IMR-90 (cell line): ENCODE data around the gene PRKN. TPM values are rescaled to one million over a fixed set of nuclear protein-coding genes. Genes with fewer than 3 reads are reported as not detected.

ENCODE experiments used
- ATAC-seq: fragments of 200-7000 bp; cut with Tn5 transposase; 2 replicates; pipeline ENCODE4 v1.9.1; 2020; ENCODE audit warnings: low read depth, mild to moderate bottlenecking, moderate library complexity
- BruUV-seq: library from RNA; stranded (reverse); fragments of 400-500 nt; replicated peaks from 2 replicates; lab custom pipeline; 2021; lab: Mats Ljungman, UMichigan
- CTCF ChIA-PET: fragments of 300-600 bp; formaldehyde crosslinking; extraction: SDS; loops from one replicate; lab custom pipeline; 2021; ENCODE audit warnings: antibody characterized with exemption; lab: Yijun Ruan, JAX
- POLR2A ChIA-PET: fragments of 300-600 bp; sonication (Branson Sonifier 250); formaldehyde crosslinking; loops from one replicate; lab custom pipeline; 2022; ENCODE audit warnings: antibody characterized with exemption; ENCODE audit not compliant: unreplicated experiment; lab: Charles Lee
- DNase-seq: peaks from one replicate; pipeline ENCODE4 v3.0.0; 2013
- H2AFZ ChIP-seq: replicated peaks from 2 replicates; pipeline ENCODE3; 2013; ENCODE audit warnings: low read length, mild to moderate bottlenecking; ENCODE audit not compliant: poor library complexity
- H2AK5ac ChIP-seq: 2 replicates; pipeline ENCODE4 v1.6.1; 2013; ENCODE audit warnings: low read depth, low read length, inconsistent platforms
- H2AK9ac ChIP-seq: replicated peaks from 2 replicates; pipeline ENCODE3; 2013; ENCODE audit warnings: mild to moderate bottlenecking, low read depth, low read length, moderate library complexity; ENCODE audit not compliant: poor library complexity
- H2BK120ac ChIP-seq: 2 replicates; pipeline ENCODE4 v1.6.1; 2013; ENCODE audit warnings: low read depth, low read length, inconsistent platforms
- H2BK15ac ChIP-seq: 3 replicates; pipeline ENCODE4 v1.6.1; 2013; ENCODE audit warnings: low read depth, low read length, inconsistent platforms
- H2BK20ac ChIP-seq: 2 replicates; pipeline ENCODE4 v1.6.1; 2013; ENCODE audit warnings: low read depth, mild to moderate bottlenecking, inconsistent platforms, low read length, moderate library complexity
- H2BK5ac ChIP-seq: 2 replicates; pipeline ENCODE4 v1.6.1; 2013; ENCODE audit warnings: mild to moderate bottlenecking, low read depth, low read length, inconsistent platforms; ENCODE audit not compliant: poor library complexity, severe bottlenecking
- H3K14ac ChIP-seq: replicated peaks from 2 replicates; pipeline ENCODE4 v1.6.1; 2013; ENCODE audit warnings: low read depth, low read length, inconsistent platforms
- H3K18ac ChIP-seq: 2 replicates; pipeline ENCODE4 v1.6.1; 2013; ENCODE audit warnings: low read depth, low read length, control low read depth
- H3K23ac ChIP-seq: 2 replicates; pipeline ENCODE4 v1.6.1; 2013; ENCODE audit warnings: low read depth, low read length, inconsistent platforms
- H3K27ac ChIP-seq: 2 replicates; pipeline ENCODE4 v1.5.1; 2013; ENCODE audit warnings: mild to moderate bottlenecking, control low read depth, low read length; ENCODE audit not compliant: insufficient read depth
- H3K27me3 ChIP-seq: 2 replicates; pipeline ENCODE4 v1.6.1; 2013; ENCODE audit warnings: low read length; ENCODE audit not compliant: control insufficient read depth, insufficient read depth
- H3K36me3 ChIP-seq: 2 replicates; pipeline ENCODE4 v1.6.1; 2013; ENCODE audit warnings: low read length, mixed read lengths; ENCODE audit not compliant: control insufficient read depth, insufficient read depth
- H3K4ac ChIP-seq: 2 replicates; pipeline ENCODE4 v1.6.1; 2013; ENCODE audit warnings: low read depth, low read length, inconsistent platforms
- H3K4me1 ChIP-seq: 2 replicates; pipeline ENCODE4 v1.6.1; 2013; ENCODE audit warnings: low read length, mixed read lengths; ENCODE audit not compliant: control insufficient read depth, insufficient read depth
- H3K4me2 ChIP-seq: 2 replicates; pipeline ENCODE4 v1.6.1; 2013; ENCODE audit warnings: low read depth, mild to moderate bottlenecking, control low read depth, low read length, moderate library complexity
- H3K4me3 ChIP-seq: 2 replicates; pipeline ENCODE4 v1.5.1; 2013; ENCODE audit warnings: low read depth, mild to moderate bottlenecking, control low read depth, low read length, moderate library complexity; ENCODE audit not compliant: insufficient read depth
- H3K56ac ChIP-seq: 2 replicates; pipeline ENCODE4 v1.6.1; 2013; ENCODE audit warnings: low read length, inconsistent platforms; ENCODE audit not compliant: insufficient read depth; ENCODE audit errors: extremely low read depth
- H3K79me1 ChIP-seq, 2 experiments: 2 replicates each; pipeline ENCODE4 v1.6.1; 2013; ENCODE audit warnings: low read length in 2 of 2, inconsistent platforms in 1 of 2, low read depth in 1 of 2
- H3K9ac ChIP-seq: 2 replicates; pipeline ENCODE4 v1.6.1; 2013; ENCODE audit warnings: low read depth, low read length, control low read depth
- H3K9me1 ChIP-seq: 2 replicates; pipeline ENCODE4 v1.6.1; 2013; ENCODE audit warnings: low read length, inconsistent platforms; ENCODE audit not compliant: insufficient read depth
- H3K9me3 ChIP-seq: 2 replicates; pipeline ENCODE4 v1.6.1; 2013; ENCODE audit warnings: low read length; ENCODE audit not compliant: control insufficient read depth, insufficient read depth
- H4K20me1 ChIP-seq: 2 replicates; pipeline ENCODE4 v1.6.1; 2013; ENCODE audit warnings: low read length, inconsistent platforms; ENCODE audit not compliant: insufficient read depth
- H4K5ac ChIP-seq: 2 replicates; pipeline ENCODE4 v1.6.1; 2013; ENCODE audit warnings: mild to moderate bottlenecking, low read depth, low read length, control low read depth
- H4K8ac ChIP-seq, 2 experiments: 2 replicates each; pipeline ENCODE4 v1.6.1; 2013; ENCODE audit warnings: low read depth in 2 of 2, low read length in 2 of 2, control low read depth in 1 of 2, inconsistent platforms in 1 of 2
- H4K91ac ChIP-seq: 2 replicates; pipeline ENCODE4 v1.6.1; 2013; ENCODE audit warnings: low read depth, low read length, inconsistent platforms; ENCODE audit not compliant: insufficient read depth
- BHLHE40 ChIP-seq: fragments of 150-350 bp; IDR thresholded peaks from 2 replicates; pipeline ENCODE4 v1.6.1; 2016; ENCODE audit warnings: mild to moderate bottlenecking, low read depth, low read length
- CEBPB ChIP-seq: IDR thresholded peaks from 2 replicates; pipeline ENCODE4 v1.6.1; 2012; ENCODE audit warnings: low read depth, low read length, improper control_type of control experiment
- CHD1 ChIP-seq: IDR thresholded peaks from 2 replicates; pipeline ENCODE4 v1.6.1; 2012; ENCODE audit warnings: low read depth, low read length, improper control_type of control experiment
- ELK1 ChIP-seq: fragments of 150-350 bp; IDR thresholded peaks from 2 replicates; pipeline ENCODE4 v1.6.1; 2016; ENCODE audit warnings: low read depth, mild to moderate bottlenecking, low read length, moderate library complexity, borderline replicate concordance
- FOS ChIP-seq: fragments of 150-350 bp; IDR thresholded peaks from 2 replicates; pipeline ENCODE4 v1.6.1; 2016; ENCODE audit warnings: low read depth, low read length
- MAFK ChIP-seq: IDR thresholded peaks from 2 replicates; pipeline ENCODE4 v1.6.1; 2012; ENCODE audit warnings: low read depth, low read length, improper control_type of control experiment
- MAZ ChIP-seq: IDR thresholded peaks from 2 replicates; pipeline ENCODE4 v1.6.1; 2012; ENCODE audit warnings: low read depth, mild to moderate bottlenecking, low read length, improper control_type of control experiment, moderate library complexity, borderline replicate concordance
- MXI1 ChIP-seq: IDR thresholded peaks from 2 replicates; pipeline ENCODE4 v1.6.1; 2012; ENCODE audit warnings: low read depth, mild to moderate bottlenecking, low read length, moderate library complexity, borderline replicate concordance
- NFE2L2 ChIP-seq: fragments of 150-350 bp; IDR thresholded peaks from 2 replicates; pipeline ENCODE4 v1.6.1; 2016; ENCODE audit warnings: low read depth, mild to moderate bottlenecking, low read length
- POLR2A ChIP-seq: IDR thresholded peaks from 2 replicates; pipeline ENCODE4 v1.6.1; 2012; ENCODE audit warnings: mild to moderate bottlenecking, low read depth, low read length
- RAD21 ChIP-seq: IDR thresholded peaks from 2 replicates; pipeline ENCODE4 v1.6.1; 2012; ENCODE audit warnings: low read length, improper control_type of control experiment
- RCOR1 ChIP-seq: IDR thresholded peaks from 2 replicates; pipeline ENCODE4 v1.6.1; 2012; ENCODE audit warnings: mild to moderate bottlenecking, low read length, improper control_type of control experiment; ENCODE audit not compliant: insufficient replicate concordance
- RFX5 ChIP-seq: IDR thresholded peaks from 2 replicates; pipeline ENCODE4 v1.8.0; 2012; ENCODE audit warnings: low read depth, mild to moderate bottlenecking, low read length, moderate library complexity
- SMC3 ChIP-seq: fragments of 150-350 bp; IDR thresholded peaks from 2 replicates; pipeline ENCODE4 v1.6.1; 2016; ENCODE audit warnings: low read depth, mild to moderate bottlenecking, antibody characterized with exemption, low read length, moderate library complexity
- WGBS, 2 experiments: methylation state at CpG; one replicate each; pipeline versions ENCODE4 v1.1.5 to v1.1.7; 2013; ENCODE audit warnings: missing lambda C conversion rate in 2 of 2; ENCODE audit not compliant: insufficient read length in 1 of 2; ENCODE audit errors: extremely low coverage in 2 of 2; 5-methylcytosine and 5-hydroxymethylcytosine counted together
- dilution Hi-C: fragments of 300-500 bp; cut with HindIII; formaldehyde crosslinking; loops from one replicate; pipeline ENCODE4 v1.14.3; 2018; ENCODE audit warnings: low sequenced_read_pairs; ENCODE audit not compliant: unreplicated experiment
- in situ Hi-C: fragments of 300-500 bp; cut with MboI; formaldehyde crosslinking; loops from 3 replicates; pipeline ENCODE4 v1.14.3; 2019; ENCODE audit warnings: low sequenced_read_pairs, inconsistent platforms, mixed read lengths
- intact Hi-C: fragments of 100-400 bp; cut with micrococcal nuclease; formaldehyde crosslinking; loops from 2 replicates; pipeline ENCODE4 v1.10.0; 2022
- polyA plus RNA-seq, 3 experiments: library from polyadenylated mRNA; depleted of rRNA; stranded (reverse); fragments of >200 nt; gene quantifications; 2 replicates each; pipeline ENCODE4 v1.2.3, GENCODE V29; 2012; ENCODE audit warnings: low replicate concordance in 1 of 3
- total RNA-seq: library from RNA; depleted of rRNA; stranded (reverse); fragments of >200 nt; gene quantifications from 2 replicates; pipeline ENCODE4 v1.2.3, GENCODE V29; 2012
- TF ChIP-seq, protein P1 (sequence below): conservative IDR thresholded peaks from 2 replicates; pipeline ENCODE4 v1.5.1; 2012; ENCODE audit warnings: mild to moderate bottlenecking, low read depth, low read length, improper control_type of control experiment
- TF ChIP-seq, protein P2 (sequence below): fragments of 150-350 bp; IDR thresholded peaks from 2 replicates; pipeline ENCODE4 v1.6.1; 2017; ENCODE audit warnings: mild to moderate bottlenecking, antibody characterized with exemption, low read length, low read depth

The PRKN gene
- total and polyA plus RNA-seq, 2 of the 4 experiments (the other 2 are of a cell fraction), result 0.15 to 0.18 TPM

GRCh38 chr6:162602759-162603158 is 124.8 kb downstream of the PRKN start:
- POLR2A ChIA-PET, result no interaction called here
- no peak overlapping the region for H3K4me3 ChIP-seq

More at GRCh38 chr6:162602759-162603158, 124.8 kb downstream of the PRKN start:
- Histone ChIP-seq H2AFZ (no peak overlapping the region), H2BK20ac (no peak overlapping the region), H2BK120ac (no peak overlapping the region), H4K20me1 (no peaks in the 10 kb centered on the region), H3K4me2 (no peak overlapping the region), H3K18ac (no peak overlapping the region), H4K5ac (no peak overlapping the region), H3K56ac (no peak overlapping the region), H3K4ac (no peak overlapping the region), H3K14ac (no peak overlapping the region), H3K9ac (no peak overlapping the region), H3K4me1 (no peaks in the 10 kb centered on the region), H3K23ac (no peak overlapping the region), H2AK5ac (no peak overlapping the region), H4K91ac (no peak overlapping the region), H3K36me3 (no peaks in the 10 kb centered on the region), H3K9me1 (no peaks in the 10 kb centered on the region), H2BK15ac (no peak overlapping the region), H3K27me3 (no peaks in the 10 kb centered on the region), H3K27ac (no peak overlapping the region), H4K8ac (no peak overlapping the region), H3K9me3 (peaks cover 19% of the 10 kb centered on the region), H2BK5ac (no peak overlapping the region), H3K79me1 (no peaks in the 10 kb centered on the region), H2AK9ac (no peak overlapping the region)
- CTCF ChIA-PET, result no interaction called here
- DNase-seq (no peak), ATAC-seq (no peak)
- BruUV-seq, result no TSS peak
- TF ChIP-seq CHD1 (no peak), MAZ (no peak), RFX5 (no peak), FOS (no peak), MAFK (no peak), SMC3 (no peak), POLR2A (no peak), RAD21 (no peak), ELK1 (no peak), MXI1 (no peak), BHLHE40 (no peak), NFE2L2 (no peak), CEBPB (no peak), RCOR1 (no peak)
- TF ChIP-seq, protein P1, sequence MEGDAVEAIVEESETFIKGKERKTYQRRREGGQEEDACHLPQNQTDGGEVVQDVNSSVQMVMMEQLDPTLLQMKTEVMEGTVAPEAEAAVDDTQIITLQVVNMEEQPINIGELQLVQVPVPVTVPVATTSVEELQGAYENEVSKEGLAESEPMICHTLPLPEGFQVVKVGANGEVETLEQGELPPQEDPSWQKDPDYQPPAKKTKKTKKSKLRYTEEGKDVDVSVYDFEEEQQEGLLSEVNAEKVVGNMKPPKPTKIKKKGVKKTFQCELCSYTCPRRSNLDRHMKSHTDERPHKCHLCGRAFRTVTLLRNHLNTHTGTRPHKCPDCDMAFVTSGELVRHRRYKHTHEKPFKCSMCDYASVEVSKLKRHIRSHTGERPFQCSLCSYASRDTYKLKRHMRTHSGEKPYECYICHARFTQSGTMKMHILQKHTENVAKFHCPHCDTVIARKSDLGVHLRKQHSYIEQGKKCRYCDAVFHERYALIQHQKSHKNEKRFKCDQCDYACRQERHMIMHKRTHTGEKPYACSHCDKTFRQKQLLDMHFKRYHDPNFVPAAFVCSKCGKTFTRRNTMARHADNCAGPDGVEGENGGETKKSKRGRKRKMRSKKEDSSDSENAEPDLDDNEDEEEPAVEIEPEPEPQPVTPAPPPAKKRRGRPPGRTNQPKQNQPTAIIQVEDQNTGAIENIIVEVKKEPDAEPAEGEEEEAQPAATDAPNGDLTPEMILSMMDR, result no peak
- TF ChIP-seq, protein P2, sequence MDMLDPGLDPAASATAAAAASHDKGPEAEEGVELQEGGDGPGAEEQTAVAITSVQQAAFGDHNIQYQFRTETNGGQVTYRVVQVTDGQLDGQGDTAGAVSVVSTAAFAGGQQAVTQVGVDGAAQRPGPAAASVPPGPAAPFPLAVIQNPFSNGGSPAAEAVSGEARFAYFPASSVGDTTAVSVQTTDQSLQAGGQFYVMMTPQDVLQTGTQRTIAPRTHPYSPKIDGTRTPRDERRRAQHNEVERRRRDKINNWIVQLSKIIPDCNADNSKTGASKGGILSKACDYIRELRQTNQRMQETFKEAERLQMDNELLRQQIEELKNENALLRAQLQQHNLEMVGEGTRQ, result no peak
- intact Hi-C loops (no loop called here), dilution Hi-C loops (no loop called here), in situ Hi-C loops (no loop called here)
- WGBS, 2 experiments, result 80% methylated on average over 1 of the region's 6 CpGs; no CpG with 5 or more reads in 1 of the 2 experiments
